ENCODE results near the gene C17orf114.

Gene C17orf114

DNA sequence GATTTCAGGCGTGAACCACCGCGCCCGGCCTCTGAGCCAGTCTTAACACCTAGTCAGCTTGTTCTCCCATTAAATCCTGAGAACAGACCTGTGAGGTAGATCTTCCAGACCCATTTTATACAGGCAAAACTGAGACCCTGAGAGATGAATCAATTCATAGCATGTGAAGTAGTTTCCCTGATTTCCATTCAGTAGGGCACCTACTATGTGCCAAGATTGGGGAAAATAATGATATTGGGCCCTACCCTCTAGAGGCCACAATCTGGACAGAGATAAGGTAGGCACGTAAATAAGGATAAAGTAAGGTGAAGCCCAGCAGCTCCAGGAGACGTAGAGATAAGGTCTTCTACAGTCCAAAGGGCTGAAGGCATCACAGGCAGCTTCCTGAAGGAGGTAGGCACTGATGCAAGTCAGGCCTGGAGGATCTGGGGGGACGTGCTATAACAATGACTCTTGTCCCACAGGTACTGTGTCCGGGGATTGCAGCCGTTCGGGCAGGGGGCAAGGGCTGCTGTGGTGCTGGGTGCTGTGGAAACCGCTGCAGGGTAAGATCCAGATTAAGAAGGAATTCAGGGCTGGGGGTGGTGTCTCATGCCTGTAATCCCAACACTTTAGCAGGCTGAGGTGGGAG, 21.7 kb downstream of the C17orf114 start:
- no TSS peak for BruUV-seq (replicated peaks)
- ChIA-PET CTCF (no interaction called here), POLR2A (ENCODE audit: low non-redundant PET) (no interaction called here)
- Histone ChIP-seq H3K36me3 (ENCODE audit: insufficient read depth, low read length, poor library complexity, severe bottlenecking) (no peaks in the 10 kb centered on the region), H3K9me3 (ENCODE audit: low read depth, low read length, poor library complexity, severe bottlenecking) (no peaks in the 10 kb centered on the region), H3K27me3 (replicated peaks; ENCODE audit: insufficient read depth, low read depth, low read length, poor library complexity) (no peaks in the 10 kb centered on the region), H3K4me3 (ENCODE audit: low read depth, low read length, poor library complexity, severe bottlenecking) (no peak overlapping the region), H3K4me1 (ENCODE audit: insufficient read depth, low read length, poor library complexity, severe bottlenecking) (peaks cover 2% of the 10 kb centered on the region), H3K27ac (ENCODE audit: low read depth, low read length, poor library complexity, severe bottlenecking) (no peak overlapping the region)
- intact Hi-C loops (cut with micrococcal nuclease; ENCODE audit: unreplicated experiment), result no loop called here
- no peak for TF ChIP-seq EZH2 (IDR thresholded peaks at IDR 0.05; ENCODE audit: borderline replicate concordance, low read depth, low read length, poor library complexity, severe bottlenecking)
- TF ChIP-seq, protein P1, sequence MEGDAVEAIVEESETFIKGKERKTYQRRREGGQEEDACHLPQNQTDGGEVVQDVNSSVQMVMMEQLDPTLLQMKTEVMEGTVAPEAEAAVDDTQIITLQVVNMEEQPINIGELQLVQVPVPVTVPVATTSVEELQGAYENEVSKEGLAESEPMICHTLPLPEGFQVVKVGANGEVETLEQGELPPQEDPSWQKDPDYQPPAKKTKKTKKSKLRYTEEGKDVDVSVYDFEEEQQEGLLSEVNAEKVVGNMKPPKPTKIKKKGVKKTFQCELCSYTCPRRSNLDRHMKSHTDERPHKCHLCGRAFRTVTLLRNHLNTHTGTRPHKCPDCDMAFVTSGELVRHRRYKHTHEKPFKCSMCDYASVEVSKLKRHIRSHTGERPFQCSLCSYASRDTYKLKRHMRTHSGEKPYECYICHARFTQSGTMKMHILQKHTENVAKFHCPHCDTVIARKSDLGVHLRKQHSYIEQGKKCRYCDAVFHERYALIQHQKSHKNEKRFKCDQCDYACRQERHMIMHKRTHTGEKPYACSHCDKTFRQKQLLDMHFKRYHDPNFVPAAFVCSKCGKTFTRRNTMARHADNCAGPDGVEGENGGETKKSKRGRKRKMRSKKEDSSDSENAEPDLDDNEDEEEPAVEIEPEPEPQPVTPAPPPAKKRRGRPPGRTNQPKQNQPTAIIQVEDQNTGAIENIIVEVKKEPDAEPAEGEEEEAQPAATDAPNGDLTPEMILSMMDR (conservative IDR thresholded peaks at IDR 0.05; ENCODE audit: low read depth, low read length), result no peak
- no peak for DNase-seq (ENCODE audit: low spot score)

DNA sequence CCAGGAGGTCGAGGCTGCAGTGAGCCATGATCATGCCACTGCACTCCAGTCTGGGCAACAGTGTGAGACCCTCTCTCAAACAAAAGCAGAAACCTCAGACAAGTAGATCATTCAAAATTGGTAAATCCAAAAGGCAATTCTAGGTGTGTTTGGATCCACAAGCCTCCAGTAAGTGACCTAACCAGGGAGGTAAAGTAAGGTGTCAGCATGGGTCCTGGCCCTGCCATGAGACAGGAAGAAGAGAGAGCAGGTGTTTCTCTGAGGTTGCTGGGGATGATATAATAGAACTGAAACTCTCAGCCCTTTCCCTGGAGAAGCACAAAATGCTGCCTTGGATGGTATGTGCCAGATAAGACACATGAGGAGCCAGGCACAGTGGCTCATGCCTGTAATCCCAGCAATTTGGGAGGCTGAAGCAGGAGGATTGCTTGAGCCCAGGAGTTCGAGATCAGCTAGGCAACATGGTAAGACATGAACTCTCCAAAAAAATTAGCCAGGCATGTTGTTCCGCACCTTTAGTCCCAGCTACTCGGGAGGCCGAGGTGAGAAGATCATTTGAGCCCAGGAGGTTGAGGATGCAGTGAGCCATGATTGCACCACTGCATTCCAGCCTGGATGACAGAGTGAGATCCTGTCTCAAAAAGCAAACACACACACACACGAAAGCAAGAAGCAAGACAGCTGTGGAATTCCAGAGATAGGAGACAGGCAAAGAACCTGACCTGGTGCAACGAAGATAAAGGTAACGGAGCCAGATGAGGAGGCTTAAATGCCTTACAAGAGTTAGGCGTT, 24.0 kb downstream of the C17orf114 start:
- H3K27me3 ChIP-seq (replicated peaks; ENCODE audit: insufficient read depth, low read depth, low read length, poor library complexity), result no peaks in the 10 kb centered on the region
- H3K27ac ChIP-seq (ENCODE audit: low read depth, low read length, poor library complexity, severe bottlenecking), result no peak overlapping the region
- H3K4me1 ChIP-seq (ENCODE audit: insufficient read depth, low read length, poor library complexity, severe bottlenecking), result no peaks in the 10 kb centered on the region
- no peak for DNase-seq (ENCODE audit: low spot score)
- intact Hi-C loops (cut with micrococcal nuclease; ENCODE audit: unreplicated experiment), result no loop called here
- H3K9me3 ChIP-seq (ENCODE audit: low read depth, low read length, poor library complexity, severe bottlenecking), result no peaks in the 10 kb centered on the region
- H3K4me3 ChIP-seq (ENCODE audit: low read depth, low read length, poor library complexity, severe bottlenecking), result no peak overlapping the region
- BruUV-seq (replicated peaks), result no TSS peak
- ChIA-PET POLR2A (ENCODE audit: low non-redundant PET) (no interaction called here), CTCF (no interaction called here)
- no peaks in the 10 kb centered on the region for H3K36me3 ChIP-seq (ENCODE audit: insufficient read depth, low read length, poor library complexity, severe bottlenecking)
- no peak for TF ChIP-seq EZH2 (IDR thresholded peaks at IDR 0.05; ENCODE audit: borderline replicate concordance, low read depth, low read length, poor library complexity, severe bottlenecking)
- TF ChIP-seq, protein P1 (conservative IDR thresholded peaks at IDR 0.05; ENCODE audit: low read depth, low read length), result no peak

DNA sequence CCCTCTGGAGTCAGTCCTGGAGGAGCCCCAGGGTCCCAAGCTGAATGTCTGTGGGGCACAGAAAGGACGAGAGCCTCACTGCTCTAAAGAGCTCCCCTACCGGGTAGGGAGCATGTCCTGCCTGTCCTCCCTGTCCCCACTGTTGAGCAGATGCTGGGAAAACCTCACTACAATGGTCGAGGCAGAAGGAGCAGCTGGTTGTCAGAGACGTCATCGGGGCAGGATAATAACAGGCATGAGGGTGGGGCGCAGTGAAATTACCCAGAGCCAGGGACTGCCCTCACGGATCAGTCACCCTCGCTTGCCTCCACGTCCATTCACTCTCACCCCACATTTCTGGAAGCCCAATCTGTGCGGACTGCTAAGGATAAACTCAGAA, 29.9 kb downstream of the C17orf114 start:
- intact Hi-C loops (cut with micrococcal nuclease; ENCODE audit: unreplicated experiment), result no loop called here
- CTCF ChIA-PET, result no interaction called here
- no peaks in the 10 kb centered on the region for H3K4me1 ChIP-seq (ENCODE audit: insufficient read depth, low read length, poor library complexity, severe bottlenecking)
- POLR2A ChIA-PET (ENCODE audit: low non-redundant PET), result no interaction called here
- DNase-seq (ENCODE audit: low spot score), result no peak
- TF ChIP-seq, protein P1 (conservative IDR thresholded peaks at IDR 0.05; ENCODE audit: low read depth, low read length), result no peak
- no peak for TF ChIP-seq EZH2 (IDR thresholded peaks at IDR 0.05; ENCODE audit: borderline replicate concordance, low read depth, low read length, poor library complexity, severe bottlenecking)
- H3K27me3 ChIP-seq (replicated peaks; ENCODE audit: insufficient read depth, low read depth, low read length, poor library complexity), result no peaks in the 10 kb centered on the region
- no peak overlapping the region for H3K4me3 ChIP-seq (ENCODE audit: low read depth, low read length, poor library complexity, severe bottlenecking)
- H3K36me3 ChIP-seq (ENCODE audit: insufficient read depth, low read length, poor library complexity, severe bottlenecking), result no peaks in the 10 kb centered on the region
- no peak overlapping the region for H3K27ac ChIP-seq (ENCODE audit: low read depth, low read length, poor library complexity, severe bottlenecking)
- no peaks in the 10 kb centered on the region for H3K9me3 ChIP-seq (ENCODE audit: low read depth, low read length, poor library complexity, severe bottlenecking)
- BruUV-seq (replicated peaks), result no TSS peak

All from A673 (cell line).